Measurements from ENCODE around the gene PCSK6.

PCSK6 gene

DNA sequence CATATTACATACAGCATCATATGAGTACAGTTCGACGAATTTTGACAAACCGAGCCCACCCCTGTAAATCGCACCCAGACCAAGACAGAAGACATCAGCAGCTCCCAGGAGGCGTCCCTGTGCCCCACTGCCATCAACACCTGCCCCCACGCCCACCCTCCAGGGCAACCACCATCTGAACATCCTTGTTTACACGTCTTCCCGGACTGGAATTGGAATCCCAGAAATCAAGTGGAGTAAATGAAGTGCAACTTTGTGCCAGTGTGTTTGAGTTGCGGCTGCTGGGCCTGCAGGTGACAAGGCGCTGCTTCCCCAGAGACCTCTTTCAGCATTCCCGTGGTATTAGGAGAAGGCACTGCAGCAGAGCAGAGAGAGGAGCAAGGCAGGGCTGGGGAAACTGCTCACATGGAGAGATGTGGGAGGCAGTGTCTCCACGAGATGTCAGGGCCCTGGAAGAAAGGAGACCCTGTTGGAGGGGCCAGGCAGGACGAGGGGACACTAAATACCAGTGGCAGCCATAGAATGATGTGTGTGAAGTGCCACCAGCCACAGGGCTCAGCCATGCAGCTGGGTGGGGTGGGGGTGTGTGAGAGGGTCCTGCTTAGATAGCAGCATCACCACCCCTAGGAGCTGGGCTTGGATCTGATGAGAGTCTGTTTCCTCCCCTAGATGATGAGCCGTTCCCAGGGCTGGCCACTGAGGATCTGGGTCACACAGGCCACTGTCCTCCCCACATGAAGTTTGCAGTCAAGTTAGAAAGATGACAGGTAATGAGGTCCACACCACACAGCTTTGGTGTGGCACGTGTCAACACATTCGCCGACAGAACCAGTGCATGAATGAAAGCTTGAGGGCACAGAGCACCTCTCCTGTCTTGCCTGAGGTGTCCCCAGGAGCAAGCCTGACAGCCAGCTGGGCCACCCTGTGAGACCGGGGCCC, 33.4 kb upstream of the PCSK6 start:
- no peak for DNase-seq

DNA sequence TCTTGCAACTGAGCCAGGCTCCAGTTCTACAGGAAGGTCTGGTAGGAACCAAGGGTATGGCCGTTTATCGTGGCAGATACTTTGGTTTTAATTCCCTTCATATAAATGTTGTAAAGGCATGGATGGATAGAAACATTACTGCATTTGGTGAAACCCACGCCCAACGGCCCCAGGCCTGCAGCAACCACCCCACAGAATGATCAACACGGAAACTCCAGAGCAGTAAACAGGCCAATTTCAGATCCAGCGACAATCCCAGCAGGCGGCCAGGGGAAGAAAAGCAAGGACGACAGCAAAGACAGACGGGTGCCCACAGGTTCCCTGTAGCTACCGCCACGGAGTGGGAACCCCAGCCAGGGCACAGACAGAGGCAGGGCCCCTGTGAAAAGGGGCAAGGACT, 32.6 kb upstream of the PCSK6 start:
- DNase-seq: no peak

DNA sequence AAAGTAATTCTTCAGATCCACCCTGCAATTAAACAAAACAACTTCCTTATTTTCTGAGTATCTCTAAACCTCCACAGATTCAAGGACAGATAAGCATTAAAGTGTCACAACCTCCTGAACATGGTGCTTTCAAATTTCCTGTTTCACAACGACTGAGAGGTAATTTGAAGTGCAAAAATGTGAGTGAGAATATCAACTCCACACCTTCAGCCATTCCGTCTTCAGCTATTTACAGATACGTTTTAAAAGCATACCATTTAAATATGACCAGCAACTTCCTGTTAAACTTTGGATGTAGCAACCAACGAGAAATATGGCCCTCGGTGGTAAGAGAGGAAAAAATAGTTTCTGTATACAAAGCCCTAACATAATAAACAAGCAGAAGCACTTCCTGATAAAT, 32.1 kb upstream of the PCSK6 start:
- no peak for DNase-seq

DNA sequence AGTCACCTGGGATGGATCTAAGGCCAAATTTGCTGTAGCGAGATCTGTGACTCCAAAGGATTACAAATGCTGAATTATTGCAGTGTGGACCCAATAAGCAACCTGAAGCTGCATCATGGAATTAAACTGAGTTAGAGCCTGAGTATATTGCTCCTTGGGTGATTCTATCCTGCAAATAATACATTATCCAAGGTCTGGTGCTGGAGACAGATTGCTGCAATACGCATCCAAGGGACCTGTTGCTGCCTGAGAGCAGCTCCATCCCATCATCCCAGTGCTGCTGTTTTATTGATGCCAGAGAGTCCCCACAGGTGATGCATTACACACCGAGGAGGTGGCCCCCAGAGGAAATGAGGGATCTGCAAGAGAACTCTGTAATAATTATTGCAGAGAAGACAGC, 31.6 kb upstream of the PCSK6 start:
- DNase-seq: no peak

DNA sequence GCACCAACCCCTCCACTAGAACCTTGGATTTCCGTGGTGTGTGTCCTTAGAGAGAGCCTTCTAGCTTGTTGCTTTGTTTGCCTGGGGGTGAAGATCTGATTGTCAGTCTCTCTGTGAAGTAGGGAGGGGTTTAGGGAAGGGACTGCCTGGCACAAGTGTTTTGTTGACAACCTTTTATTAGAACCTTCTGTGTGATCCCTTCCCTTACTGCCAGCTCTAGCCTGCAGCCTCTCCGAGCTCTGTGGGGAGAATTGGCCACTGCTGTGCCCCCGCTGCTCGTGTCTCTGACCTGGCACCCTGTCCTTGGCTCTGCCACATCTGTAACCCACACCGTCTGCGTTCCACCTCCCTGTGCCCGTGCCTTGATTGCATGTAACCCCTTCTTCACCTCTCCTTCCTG, 30.9 kb upstream of the PCSK6 start:
- no peak for DNase-seq

DNA sequence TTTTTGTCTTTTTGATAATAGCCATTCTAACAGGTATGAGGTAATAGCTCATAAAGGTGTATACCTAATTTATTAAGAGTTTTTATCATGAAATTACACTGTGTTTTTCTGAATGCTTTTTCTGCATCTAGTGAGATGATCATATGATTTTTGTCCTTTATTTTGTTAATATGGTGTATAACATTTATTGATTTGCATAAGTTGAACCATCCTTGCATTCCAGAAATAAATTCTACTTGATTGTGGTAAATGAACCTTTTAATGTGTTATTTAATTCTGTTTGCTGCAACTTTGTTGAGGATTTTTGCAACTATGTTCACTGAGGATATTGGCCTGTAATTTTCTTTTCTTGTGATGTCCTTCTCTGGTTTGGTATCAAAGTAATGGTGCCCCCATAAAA, 28.0 kb upstream of the PCSK6 start:
- DNase-seq: no peak

DNA sequence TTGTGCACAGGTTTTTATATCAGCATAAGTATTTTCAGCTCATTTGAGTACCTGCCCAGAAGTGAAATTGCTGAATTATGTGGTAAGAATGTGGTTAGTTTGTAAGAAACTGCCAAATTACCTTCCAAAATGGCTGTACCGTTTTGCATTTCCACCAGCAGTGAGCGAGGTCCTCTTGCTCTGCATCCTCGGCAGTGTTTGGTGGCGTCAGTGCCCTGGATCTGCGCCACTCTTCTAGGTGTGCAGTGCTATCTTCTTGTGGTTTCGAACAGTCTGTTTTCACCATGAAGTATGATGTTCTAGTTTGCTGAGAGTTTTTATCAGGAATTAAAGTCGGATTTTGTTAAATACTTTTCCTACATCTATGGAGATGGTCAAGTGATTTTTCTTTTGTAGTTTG, 24.8 kb upstream of the PCSK6 start:
- no peak for DNase-seq

DNA sequence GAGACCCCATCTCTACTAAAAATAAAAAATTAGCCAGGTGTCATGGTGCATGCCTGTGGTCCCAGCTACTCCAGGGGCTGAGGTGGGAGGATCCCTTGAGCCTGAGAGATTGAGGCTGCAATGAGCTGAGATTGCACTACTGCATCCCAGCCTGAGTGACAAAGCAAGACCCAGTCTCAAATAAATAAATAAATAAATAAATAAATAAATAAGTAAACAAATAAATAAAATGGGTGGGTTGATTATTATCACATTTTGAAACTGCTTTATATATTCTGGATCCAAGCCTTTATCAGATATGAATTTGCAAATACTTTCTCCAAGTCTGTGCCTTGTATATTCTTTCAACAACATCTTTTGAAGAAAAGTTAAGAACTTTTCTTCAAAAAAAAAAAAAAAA, 22.2 kb upstream of the PCSK6 start:
- no peak for DNase-seq

DNA sequence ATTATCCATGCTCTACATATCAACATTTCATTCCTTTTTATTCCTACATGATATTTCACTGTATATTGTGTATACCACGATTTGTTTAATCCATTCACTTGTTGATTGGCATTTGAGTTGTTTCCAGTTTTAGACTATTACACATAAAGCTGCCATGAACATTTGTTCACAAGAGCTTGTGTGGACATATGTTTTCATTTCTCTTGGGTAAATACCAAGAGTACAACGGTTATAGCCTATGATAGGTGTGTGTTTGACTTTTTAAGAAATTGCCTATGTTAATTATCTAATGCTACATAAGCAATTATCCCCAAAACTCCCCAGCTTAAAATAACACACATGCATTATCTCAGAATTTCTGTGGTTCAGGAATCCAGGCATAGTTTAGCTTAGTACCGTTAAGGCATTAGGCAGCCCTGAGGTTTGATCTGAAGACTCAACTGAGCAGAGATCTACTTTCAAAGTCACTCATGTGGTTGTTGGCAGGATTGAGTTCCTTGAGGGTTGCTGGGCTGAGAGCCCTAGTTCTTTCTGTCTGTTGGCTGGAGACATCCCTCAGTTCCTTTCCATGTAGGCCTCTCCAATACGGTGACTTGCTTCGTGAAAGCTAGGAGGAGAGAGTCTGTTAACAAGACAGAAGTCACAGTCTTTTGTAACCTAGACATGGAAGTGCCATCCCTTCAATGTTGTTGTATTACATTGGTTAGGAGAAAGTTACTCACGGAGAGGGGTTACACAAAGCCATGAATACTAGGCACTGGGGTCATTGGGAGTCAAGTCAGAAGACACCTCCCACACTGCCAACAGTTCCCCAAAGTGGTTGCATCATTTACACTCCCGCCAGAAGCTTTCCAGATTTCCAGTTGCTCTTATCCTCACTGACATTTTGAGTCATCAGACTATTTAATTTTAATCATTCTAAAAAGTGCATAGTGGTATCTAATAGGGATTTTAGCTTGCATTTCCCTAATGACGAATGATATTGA, 21.0 kb upstream of the PCSK6 start:
- DNase-seq: no peak

DNA sequence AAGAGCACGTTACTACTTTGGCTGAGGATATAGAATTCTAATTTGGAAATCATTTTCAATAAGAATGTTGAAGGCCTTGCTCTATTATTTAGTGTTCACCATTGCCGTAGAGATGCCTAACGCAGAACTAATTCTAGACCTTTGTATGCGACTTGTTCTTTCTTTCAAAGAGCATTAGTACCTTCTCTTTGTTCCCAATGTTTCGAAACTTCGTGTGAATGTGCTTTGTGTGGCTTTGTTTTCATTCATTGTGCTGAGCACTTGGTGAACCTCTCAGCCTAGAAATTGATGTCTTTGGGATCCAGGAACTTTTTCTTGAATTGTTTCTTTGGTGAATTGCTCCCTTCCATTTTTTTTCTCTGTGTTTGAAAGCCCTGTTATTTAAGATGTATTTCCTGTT, 19.8 kb upstream of the PCSK6 start:
- DNase-seq: no peak

DNA sequence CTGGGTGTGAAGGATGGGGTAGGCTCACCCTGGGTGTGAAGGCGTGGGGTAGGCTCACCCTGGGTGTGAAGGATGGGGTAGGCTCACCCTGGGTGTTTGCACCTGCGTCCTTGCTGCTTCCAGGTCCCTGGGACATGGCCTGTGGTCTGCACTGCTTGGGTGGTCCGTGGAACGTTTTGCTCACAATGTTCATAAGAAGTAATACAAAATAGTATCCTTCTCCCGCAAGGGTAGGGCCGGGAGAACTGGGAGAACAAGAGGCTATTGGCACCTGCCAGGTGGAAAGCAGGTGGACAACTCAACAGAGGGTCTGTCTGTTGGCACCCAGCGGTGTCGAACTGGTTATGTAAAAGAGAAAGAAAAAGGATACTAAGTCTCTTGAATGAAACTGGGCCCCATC, 17.0 kb upstream of the PCSK6 start:
- DNase-seq: no peak

DNA sequence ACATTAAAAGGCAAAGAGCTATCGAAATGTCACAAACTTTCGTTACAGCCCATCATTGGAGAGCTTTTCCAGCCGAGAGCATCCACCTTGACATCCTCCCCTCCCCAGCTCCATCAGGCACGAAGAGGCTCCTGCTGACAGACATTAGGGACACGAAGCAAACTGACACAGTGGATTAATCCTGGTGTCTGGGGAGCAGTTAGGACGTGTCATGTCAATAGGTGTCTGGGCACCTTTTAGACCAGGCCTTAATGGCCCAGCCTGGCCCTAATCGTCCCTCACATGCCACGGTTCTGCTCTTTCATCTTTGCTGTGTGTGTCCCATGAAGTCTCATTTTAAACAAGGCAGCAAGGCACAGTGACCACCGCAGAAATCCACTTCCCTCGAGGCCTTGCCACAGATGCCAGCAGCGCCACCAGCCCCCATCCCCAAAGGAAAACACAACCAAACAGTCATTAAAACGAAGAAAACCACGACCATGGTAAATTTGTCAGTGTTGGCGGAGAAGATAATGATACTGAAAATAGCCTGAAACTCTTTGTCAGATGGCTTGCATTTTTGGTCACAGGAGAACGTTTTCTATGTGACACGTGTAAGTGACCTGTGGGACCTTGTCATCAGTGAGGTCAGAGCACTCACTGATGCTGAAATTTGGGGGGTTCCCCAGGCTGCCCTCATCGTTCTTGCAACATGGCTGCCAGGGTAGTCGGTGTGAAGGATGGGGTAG, 16.3 kb upstream of the PCSK6 start:
- no peak for DNase-seq

DNA sequence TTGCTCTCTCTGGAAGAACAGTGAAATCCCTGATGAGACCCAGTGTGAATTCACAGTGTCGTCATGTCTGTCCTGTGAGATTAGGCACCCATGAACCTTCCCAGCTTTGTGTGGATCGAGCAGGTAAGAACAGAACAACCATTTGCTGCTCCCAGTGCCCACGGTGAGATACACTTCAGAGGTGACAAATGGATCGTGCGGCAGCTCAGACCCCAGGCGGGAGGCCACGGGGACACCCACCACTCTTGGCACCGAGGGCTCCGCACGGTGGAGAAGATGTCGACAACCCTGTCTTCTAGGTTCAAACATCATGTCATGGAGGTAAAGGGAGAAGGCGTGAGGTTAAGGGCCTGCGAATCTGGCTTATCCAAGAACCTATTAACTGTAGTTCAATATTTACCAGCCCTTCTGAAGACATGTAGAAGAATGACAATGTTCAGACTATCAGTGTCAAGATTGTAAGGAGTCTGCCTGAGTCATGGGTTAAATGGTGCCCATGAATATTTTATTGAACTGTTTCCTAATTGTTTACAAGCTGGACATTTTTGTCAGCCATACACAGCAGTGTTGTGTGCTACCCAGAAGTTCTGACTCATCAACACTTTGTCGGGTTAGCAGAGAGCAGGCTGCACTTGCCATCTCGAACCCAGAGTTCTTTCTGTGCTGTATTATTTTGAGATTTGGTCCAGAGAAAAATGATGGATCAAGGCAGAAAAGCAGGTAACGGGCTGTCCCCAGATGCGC, 15.5 kb upstream of the PCSK6 start:
- no peak for DNase-seq

DNA sequence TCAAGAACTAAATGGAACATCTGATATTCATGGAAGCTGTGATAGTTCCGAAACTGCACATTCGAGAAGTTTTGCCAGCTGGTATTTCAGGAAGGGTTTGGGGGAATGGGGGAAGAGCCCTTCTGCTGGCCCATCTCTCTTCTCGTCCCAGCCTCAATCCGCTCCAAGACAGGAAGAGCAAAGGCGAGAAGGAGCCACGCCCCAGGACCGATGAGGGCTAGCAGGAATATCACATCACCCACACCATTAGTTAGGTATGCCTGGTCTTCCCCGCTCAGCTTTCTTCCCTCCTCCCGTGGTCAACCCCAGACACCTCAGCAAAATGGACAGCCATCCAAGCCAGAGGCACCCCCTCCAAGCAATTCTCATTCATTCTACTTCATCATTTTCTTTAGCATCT, 14.9 kb upstream of the PCSK6 start:
- no peak for DNase-seq

DNA sequence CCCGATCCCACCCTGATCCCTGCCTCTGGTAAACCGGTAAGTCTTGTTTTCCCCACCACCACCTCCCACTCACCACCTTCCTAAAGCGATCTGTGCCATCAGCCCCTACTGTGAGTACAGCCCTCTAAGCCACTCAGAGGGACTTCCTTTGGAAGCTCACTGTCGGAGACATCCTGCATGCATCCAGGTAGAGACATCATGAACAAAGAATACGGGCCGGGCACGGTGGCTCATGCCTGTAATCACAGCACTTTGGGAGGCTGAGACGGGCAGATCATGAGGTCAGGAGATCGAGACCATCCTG, 13.7 kb upstream of the PCSK6 start:
- no peak for DNase-seq

DNA sequence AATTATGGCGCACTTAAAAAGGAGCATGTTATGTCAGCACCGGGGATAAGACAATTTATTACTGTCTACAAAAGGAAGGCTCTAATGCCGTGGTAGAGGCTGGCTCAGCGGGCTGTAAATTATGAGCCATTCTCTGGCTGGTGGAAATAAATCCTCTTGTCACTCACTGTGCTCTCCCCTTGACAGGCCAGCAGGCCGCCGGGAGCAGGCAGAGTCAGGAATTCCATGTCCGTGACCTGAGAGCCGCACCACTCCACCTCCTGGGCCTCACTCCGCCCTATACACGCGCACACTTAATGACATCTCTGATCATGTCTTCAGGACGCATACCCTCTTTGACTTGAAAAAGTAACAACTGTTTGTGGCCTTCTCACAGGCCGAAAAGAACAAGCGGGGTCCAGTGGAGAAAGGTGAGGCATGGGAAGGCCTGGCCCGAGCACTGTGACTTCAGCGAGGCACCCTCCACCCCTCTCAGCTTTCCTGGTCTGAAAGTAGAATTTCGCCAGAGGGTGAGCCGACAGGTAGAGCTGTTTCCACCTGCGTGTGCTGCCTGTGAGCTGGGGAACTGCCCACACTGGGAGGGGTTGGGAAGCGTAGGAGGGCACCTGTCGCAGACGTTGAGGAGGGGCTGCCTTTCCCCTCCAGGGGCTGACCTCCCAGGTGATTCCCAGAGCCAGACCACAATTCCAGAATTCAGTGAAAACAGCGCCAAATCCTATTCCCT, 13.2 kb upstream of the PCSK6 start:
- DNase-seq: no peak

DNA sequence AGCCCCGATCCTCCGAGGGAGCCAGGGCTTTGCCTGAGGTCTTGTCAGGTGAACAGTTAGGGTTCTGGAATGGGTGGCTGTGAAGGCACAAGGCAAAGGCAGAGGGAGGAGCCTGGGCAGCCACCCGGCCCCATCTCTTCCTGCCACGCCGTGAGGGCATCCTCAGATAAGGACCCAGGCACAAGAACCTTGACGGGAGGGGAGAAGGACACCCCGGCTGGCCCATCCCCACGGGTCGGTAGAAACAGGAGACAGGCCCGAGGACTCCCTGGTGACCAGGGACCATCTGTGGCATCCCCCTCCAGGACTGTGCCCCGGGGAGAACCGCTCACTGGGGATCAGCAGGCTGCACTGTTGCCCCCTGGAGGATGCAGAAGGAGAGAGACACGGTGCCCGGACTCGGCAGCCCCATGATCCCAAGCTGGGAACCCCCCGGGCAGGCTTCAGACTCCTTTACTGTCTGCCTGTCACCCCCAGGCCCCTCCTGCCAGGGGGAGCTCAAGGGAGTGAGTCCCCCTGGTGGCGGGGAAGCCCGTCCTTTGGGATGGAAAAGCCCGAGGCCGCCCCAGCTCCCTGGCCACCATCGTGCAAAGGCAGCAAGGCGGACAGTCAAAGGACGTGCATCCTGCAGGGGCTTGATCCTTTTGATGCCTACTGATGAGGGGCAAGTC, 12.3 kb upstream of the PCSK6 start:
- DNase-seq: peak; percentile 7

DNA sequence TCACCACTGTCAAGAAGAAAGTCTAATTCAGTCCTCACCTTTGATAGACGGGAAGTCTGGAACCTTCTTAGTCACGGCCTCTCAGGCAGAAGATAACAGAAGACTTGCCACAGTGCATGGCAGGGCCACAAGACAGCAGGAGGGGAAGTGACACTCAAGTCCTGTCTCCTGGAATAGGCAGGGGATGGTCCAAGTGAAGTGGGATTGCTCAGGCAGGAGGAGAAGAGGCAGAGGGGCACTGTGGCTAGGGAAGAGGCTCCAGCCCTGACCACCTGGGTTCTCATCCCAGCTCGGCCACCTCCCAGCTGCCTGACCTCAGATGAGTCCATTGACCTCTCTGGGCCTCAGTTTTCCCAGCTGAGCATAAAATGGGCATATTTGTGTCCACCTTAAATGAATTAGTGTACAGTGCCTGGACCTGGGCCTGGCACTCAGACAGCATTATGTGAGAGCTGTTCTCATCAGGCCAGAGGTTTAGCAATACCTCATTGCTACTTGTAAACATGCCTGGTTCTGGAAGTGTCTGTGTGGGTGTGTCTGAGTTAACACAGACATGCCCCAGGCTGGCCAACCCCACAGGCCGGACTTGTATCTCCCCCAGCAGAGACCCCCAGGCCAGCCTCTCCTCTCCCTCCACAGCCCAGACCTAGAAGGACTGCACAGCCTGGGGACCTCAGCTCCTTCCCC, 11.5 kb upstream of the PCSK6 start:
- DNase-seq: no peak

DNA sequence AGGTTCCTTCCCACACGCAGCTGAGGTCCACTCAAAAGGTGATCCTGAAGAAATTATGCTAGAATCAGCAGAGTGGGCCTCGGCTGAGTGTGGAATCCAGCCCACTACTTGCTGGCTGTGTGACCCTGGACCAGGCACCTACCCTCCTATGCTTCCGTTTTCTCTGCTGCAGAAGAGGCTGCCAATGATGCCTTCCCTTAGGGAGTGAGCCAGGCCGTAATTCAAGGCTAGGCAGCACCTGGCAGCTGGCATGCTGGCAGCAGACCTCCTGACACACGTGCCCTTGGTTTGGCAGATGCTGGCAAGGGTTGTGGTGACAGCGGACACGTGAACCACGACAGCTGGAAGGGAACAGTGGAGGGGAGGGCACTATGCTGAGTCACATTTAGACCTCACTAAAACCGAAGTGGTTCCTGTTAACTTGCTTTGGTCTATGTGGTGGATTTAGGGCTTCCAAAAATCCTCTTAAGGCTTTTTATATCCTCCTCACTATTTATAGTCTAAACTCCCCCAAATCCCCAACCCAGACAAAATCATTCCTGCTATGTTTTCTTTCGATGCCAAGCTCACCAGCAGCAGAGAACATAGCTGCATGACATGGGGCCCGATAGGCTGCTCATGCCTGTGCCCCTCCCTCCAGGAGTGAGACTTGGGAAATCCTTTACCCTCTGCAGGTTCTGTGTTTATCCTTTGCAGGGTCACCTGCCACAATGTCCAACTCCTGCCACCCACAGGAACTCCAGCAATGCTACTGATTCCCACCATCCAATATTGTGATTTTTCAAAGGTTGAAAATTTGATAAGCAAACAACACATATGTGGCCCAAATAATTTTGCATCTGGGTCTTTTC, 10.6 kb upstream of the PCSK6 start:
- no peak for DNase-seq
